ENCODE data around the gene RIPOR1.

RIPOR1 gene

DNA sequence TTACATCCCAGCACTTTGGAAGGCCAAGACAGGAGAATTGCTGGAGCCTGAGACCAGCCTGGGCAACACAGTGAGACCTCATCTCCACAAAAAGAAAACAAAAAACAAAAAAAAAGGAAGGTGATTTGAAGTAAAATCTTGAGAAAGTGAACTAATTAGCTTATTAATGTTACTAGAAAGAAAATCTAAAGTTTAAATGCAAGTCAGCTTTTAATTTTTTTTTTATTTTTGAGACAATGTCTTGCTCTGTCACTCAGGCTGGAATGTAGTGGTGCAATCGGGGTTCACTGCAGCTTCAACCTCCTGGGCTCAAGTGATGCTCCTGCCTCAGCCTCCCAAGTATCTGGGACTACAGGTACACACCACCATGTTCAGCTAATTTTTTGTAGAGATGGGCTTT lies 30.2 kb downstream of the RIPOR1 start:
- DNase-seq, result no peak

DNA sequence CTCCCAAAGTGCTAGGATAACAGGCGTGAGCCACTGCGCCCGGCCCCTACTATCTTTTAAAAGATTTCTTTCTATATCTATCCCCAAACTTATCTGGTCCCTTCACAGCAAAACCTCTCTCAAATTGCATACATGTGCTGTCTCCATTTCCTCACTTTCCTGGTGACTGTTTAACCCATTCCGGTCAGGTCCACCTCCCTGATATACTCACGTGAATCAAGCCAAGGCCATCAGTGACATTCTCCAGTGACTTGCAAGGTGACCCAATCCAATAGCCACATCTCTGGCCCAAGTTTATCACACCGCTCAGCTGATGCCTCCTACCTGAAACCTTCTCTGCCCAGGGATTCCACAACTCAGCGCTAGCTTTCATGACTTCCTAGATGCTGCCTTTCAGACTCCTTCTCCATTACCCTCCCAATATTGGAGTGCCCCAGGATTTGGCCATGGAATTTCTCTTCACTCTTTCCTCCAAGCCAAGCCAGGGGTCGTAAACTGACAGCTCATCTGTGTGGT lies 32.3 kb downstream of the RIPOR1 start:
- no peak for DNase-seq

DNA sequence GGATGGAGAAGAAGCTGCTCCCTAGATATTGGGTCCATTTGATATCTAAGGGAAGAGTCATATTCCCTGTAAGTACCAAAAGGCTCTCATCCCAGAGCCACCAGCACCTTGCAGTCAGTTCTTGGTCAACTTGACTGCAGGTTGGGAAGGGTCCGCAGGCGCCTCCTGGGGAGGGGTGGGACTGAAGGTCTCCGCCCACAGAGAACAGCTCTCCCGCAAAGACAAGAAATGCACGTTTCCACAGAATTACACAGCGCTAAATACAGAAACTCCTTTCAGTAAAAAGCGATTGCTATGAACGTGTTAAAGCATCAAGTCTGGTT lies 32.8 kb downstream of the RIPOR1 start:
- DNase-seq, result no peak

DNA sequence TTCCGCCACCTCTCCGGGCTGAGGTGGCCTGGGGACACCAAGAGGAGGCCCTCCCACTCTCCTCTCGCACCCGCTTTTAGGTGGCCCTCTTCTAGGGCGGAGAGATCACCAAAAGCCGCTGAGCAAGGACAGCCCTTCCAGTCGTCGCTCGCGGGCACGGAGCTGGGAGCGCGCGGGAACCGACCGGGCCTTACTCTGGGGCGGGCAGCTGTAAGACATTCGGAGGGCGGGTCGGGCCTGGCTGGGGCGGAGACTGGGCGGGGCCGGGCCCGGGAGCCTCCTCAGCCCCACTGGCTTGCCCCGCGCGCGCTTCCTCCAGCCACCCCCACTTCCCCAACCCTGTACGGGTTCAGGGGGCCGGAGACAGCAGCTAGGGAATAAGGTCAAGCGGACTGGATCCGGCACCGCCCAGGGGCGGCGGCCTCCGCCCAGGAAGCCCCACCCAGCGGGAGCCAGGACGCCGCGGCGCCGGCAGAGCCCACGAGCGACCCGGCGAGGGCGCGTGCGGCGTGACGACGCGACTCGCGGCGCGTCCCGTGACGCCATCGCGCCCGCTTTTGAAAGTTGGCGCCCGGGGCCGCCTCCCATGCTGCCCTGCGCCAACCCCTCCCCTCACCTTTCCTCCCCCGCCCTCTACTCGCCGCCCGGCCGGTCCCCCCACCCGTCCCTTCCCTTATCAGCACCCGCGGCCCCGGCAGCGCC lies 33.3 kb downstream of the RIPOR1 start:
- peak; percentile 98 for DNase-seq

DNA sequence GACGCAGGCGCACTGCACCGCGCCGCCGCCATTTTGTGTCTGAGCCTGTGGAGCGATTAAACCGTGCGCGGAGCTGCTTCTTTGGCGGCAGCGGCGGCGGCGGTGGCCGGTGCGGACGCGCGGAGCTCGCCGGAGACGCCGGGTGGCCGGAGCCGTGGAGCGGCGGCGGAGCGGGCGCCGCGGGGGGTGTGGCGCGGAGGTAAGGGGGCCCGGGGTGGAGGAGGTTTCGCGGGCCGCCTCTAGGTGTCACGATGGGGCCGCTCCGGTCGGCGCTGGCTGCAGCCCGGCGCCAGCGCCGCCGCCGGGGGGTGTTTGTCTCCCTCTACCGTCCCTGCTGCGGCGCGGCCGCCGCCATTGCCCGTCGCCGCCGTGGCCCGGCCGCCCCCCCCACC lies 33.9 kb downstream of the RIPOR1 start, which contains the start of gene CTCF:
TSS of gene CTCF (plus strand) at position 1 of the 392 bp plus-strand sequence. CDS start 48,307 bp downstream, outside the sequence.
- DNase-seq, result peak; percentile 88

DNA sequence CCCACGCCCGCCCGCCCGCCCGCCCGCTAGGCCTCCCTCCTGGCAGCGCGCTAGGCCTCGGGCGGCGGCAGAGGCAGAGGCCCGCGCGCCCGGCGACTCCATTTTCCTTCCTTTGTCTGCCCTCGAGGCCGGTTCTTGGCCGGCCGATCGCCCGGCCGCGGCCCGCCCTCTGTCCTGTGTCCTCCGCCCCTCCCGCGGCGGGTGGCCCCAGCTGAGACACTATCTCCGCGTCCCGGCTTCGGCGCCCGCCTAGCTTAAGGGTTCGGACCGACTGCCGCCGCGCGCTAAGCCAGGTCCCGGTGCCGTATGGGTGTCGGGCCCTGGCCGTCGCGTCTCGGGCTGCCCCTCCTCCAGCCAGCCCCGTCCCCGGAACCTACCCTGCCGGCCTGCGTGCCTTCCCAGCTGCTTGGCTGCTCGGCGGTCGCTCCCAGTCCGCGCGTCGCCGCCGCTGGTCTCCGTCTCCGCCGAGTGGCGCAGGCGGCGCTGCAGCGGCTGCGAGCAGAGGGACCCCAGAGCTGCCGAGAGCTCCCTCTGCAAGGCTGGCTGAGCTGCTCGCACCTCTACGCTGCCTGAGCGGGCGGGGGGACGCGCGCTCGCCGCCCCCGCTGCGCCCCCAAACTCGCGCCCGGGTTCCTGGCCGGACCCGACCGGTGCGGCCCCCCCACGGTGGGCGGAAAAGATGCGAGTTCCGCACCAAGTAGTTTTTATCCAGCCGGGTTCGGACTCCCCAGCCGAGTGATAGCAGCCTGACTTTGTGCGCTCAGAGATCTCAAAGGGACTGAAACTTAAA lies 34.5 kb downstream of the RIPOR1 start:
- DNase-seq, result peak; percentile 68

DNA sequence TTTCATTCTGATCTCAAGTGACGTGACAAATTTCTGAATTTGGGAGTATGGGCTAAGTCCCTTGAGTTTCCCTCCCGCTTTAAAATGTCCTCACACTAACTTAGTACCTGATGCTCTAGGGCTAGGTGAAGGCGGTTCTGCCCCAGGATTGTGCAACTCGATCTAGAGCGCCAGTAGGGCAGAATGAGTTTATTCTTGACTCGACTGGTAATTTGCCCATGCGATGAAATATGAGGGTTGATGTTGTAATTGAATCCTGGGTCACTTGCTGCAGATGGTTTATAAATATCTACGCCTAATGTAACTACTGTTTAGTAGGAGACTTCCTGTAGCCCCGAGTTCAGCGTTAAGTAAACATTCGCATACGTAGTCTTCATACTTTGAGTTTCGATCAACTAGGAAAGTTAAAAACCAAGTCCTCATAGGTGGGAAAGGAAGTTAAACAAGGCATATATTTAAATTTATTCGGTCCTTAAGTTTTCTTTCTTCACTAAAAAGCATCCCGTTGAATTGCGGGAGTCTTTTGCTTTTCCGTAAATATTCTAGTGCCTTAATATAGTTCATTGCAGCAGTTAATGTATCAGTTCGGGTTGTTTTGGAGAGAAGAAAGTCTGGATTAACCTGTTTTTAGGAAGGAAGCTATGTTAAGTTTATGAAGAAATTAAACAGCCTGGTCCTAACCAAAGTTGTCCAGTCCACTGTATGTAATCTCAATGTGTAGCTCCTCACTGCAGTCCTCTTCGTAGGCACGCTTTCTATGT lies 35.3 kb downstream of the RIPOR1 start:
- DNase-seq, result peak; percentile 54

DNA sequence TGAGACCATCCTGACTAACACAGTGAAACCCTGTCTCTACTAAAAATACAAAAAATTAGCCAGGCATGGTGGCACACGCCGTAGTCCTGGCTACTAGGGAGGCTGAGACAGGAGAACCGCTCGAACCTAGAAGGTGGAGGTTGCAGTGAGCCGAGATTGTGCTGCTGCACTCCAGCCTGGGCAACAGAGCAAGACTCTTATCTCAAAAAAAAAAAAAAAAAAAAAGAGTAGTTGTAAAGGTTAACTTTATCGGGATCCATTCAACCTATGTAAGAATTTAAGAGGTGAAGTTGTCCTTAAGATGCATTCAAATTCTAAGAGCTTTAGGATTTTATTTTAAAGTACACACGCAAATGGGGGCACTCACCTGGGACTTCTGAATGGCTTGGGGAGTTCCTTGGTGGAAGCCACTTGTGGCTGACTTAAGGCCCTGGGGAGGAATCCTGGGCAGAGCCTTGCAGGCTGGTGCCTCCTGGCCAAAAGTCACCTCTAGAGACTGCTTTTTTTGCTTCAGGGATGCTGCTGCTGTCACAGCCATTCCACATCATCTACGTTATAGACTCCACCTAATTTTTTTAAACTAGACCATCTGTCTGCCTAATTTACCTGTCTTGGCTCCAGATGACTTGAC lies 37.0 kb downstream of the RIPOR1 start:
- no peak for DNase-seq

DNA sequence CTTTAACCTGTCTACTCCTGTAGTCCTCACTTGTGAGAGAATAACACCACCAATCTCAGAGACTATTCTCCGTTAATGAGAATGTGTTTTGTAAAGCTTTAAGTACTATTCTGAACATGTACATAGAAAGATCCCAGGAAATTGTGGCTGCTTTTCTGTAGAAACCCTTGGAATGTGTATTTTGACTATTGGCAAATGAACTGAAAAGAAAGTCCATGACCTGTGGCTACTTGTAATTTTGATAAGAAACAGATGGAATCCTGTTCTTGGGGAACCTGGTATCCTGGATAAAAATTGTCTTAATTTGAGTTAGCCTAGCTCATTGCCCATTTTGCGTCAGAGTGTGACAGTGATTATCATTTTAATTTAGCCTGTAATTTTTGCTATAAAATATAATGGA lies 42.8 kb downstream of the RIPOR1 start:
- DNase-seq, result peak; percentile 57

DNA sequence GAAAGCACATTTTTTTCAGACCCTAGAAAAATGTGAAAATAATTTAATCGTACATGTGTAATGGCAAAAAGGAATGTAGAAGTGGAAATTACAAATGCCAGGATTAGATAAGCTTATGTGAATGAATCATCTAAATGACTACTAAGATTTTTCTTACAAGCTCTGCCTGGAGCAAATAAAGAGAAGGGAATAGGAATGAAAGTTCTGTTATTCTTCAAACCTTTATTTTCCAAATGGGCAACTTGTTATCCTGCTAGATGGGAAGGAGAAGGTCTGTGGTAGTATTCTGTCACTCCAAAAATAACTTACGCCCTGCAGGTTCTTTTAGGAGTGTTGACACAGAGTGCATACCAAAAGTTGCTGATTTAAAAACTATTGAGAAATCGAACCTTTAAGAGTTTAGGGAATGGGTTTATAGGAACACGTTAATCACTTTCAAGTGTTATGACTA lies 43.4 kb downstream of the RIPOR1 start:
- DNase-seq, result peak; percentile 75

DNA sequence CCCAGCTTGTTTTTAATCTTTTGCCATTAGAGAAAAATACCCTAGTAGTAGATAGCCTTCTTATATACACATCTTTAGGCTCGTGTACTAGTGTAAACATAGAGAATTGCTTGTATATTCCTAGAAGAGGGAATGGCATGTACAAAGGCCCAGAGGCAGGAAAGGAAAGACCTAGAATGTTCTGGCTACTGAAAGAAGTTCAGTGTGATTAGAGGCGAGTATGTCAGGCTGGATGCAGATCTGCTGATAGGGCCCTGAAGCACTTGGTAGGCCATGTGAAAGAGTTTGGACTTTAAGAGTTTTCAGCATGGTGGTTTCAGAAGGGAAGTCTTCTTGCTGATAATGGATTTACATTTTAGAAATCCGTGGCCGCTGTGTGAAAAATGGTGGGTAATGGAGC lies 51.1 kb downstream of the RIPOR1 start:
- no peak for DNase-seq

DNA sequence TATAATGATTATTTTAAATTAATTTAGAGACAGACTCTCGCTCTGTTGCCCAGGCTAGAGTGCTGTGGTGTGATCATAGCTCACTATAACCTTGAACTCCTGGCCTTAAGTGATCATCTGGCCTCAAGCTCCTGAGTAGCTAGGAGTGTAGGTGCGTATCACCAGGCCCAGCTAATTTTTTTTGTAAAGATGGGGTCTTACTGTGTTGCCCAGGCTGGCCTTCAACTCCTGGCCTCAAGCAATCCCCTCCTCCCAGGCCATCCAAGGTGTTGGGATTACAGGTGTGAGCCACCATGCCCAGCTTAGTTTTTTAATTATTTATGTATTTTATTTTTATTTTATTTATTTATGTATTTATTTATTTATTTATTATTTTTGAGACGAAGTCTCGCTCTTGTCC lies 51.6 kb downstream of the RIPOR1 start:
- no peak for DNase-seq

DNA sequence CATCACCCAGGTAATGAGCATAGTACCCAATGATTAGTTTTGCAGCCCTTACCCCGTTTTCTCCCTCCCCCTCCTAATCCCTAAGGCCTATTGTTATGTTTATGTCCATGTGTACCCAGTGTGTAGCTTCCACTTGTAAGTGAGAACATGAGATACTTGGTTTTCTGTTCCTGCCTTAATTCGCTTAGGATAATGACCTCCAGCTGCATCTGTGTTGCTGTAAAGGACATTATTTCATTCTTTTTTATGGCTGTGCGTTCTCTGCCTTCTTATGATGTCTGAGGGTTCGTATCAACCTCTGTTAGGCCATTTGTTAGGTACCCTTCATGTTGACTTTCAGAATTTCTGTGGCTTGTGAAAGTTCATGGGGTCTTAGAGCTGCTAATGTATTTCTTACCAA lies 64.7 kb downstream of the RIPOR1 start:
- DNase-seq, result no peak

DNA sequence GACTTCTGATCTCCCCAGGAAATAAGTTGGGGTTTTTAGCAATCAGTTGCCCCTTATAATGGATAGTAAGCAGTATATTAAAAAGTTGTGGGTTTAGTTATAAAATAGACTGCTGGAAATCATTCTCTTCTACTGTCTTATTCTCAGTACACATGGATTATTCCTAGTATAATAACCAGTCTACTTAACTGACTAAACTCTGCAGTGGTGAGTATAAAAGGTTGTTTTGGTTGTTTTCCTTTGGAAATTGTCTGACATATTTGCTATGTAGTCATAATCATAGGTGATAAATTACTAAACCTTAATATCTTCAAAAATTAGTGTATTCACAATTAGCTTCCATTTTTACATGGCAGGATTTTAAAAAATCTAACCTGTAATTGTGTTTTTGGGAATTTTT lies 65.1 kb downstream of the RIPOR1 start:
- no peak for DNase-seq

DNA sequence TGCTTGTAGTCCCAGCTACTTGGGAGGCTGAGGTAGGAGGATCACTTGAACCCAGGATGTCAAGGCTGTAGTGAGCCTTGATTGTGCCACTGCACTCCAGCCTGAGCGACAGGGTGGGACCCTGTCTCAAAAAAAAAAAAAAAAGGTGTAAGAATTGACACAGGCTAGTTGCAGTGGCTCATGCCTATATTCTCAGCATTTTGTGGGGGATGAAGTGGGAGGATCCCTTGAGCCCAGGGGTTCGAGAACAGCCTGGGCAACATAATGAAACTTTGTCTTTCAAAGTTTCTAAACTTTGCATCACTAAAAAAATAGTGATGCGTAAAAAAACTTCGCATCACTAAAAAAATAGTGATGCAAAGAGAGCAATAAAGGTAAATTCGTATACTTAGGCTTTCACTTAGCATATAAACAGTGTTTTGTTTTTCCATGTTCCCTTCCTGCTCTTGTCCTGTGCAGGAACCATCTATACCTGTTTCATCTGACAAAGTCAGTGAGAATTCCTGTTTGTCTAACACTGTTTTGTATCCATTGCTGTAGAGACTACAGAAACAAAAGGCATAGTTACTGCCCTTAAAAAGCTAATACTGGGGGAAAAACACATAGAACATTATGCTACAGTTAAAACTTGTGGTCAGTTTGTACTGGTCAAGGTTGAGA lies 65.8 kb downstream of the RIPOR1 start:
- DNase-seq, result no peak

DNA sequence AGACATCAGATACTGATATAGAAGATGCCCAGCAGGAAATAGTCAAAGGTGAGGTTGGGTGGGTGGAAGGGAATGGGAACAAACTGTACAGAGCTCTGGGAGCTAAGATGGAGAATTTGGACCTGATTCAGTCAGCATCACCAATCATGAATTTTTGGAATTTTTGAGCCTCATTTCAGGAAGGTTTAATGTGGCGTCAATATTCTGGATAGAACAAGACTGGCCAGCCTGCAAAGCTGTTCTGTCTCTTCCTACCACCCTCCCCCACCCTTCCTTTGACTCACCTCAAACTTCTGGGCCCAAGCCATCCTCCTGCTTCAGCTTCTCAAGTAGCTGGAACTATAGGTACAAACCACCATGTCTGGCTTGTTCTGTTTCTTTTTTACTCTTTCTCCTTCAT lies 66.3 kb downstream of the RIPOR1 start:
- peak; percentile 73 for DNase-seq

All from fibroblast of skin of right biceps (primary cell).